Superior temporal gyrus (tissue), 1 donor: Measurements from ENCODE around the gene ZBTB8OS.
A peak's percentile ranks its signal among the peaks of the same experiment; 100 is the strongest.
"Not testable (repeated sequence)": the region's sequence is repeated elsewhere in the genome, so short reads cannot be mapped to it uniquely, and the experiment has no call there.

ENCODE experiments used
- DNase-seq: peaks from one replicate; pipeline ENCODE4 v3.0.0-alpha.2; 2016; ENCODE audit errors: extremely low spot score

ZBTB8OS gene

GRCh38 chr1:32650752-32651460, 556 bp upstream of the ZBTB8OS start, which contains the start of gene RBBP4:
Gene RBBP4, plus strand, starts transcription at chr1:32651208. Its CDS starts 99 bp downstream, at chr1:32651307.
- DNase-seq: peak; percentile 96

DNA sequence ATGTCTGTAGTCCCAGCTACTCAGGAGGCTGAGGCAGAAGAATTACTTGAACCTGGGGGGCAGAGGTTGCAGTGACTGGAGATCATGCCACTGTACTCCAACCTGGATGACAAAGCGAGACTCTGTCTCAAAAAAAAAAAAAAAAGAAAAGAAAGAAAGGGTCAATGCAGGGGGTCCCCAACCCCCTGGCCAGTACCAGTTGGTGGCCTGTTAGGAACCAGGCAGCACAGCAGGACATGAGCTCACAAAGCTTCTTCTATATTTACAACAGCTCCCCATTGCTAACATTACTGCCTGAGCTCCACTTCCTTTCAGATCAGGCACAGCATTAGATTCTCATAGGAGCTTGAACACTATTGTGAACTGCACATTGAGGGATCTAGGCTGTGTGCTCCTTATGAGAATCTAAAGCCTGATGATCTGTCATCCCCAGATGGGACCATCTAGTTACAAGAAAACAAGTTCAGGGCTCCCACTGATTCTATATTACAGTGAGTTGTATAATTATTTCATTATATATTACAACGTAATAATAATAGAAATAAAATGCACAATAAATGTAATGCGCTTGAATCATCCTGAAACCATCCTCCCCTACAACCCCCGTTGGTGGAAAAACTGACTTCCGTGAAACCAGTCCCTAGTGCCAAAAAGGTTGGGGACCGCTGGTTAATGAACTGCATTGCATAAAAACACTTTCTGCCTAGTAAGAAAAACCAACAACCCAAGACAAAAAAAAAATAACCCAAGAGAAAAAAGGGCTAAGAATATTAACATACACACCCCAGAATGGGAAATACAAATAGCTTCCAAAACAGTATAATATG, 2.8 kb downstream of the ZBTB8OS start:
- DNase-seq: no peak

DNA sequence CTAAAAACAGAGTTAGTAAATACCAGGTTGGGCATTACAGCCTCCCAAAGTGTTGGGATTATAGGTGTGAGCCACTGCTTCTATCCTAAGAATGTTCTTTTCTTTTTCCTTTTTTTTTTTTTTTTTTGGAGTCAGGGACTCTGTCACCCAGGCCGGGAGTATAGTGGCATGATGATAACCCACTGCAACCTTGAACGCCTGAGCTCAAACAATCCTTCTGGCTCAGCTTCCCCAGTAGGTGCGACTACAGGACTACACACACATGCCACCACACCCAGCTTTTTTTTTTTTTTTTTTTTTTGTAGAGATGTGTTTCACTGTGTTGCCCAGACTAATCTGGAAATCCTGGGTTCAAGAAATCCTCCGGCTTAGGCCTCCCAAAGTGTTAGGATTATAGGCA, 5.9 kb downstream of the ZBTB8OS start:
- no peak for DNase-seq

- DNase-seq: not testable (repeated sequence)
Measured at GRCh38 chr1:32642292-32642827, 8.0 kb downstream of the ZBTB8OS start.

GRCh38 chr1:32639489-32640075, 10.8 kb downstream of the ZBTB8OS start:
- no peak for DNase-seq

DNA sequence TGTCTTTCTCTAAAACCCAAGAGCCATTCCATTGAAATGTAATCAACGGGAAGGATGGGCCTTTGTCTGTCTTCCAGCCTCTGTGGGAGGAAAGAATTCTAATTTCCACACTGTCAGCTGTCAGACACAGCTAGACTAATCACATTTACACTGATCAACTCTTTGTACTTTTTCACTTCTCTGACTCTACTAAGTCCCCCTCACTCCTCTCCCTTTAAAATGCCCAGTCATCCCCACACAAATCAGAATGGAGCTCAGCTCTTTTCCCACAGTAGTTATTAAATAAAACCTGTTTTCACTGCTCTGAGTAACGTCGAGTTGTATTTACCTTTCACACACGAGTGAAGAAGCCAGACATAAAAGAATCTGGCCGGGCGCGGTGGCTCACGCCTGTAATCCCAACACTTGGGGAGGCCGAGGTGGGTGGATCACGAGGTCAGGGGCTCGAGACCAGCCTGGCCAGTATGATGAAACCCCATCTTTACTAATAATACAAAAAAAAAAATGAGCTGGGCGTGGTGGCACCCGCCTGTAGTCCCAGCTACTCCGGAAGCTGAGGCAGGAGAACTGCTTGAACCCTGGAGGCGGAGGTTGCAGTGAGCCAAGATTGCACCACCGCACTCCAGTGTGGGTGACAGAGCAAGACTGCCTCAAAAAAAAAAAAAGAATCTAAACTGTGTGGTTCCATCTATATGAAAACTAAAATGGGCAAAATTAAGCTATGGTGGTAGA, 13.3 kb downstream of the ZBTB8OS start:
- DNase-seq: no peak

GRCh38 chr1:32635508-32636277, 14.7 kb downstream of the ZBTB8OS start:
- DNase-seq: no peak

DNA sequence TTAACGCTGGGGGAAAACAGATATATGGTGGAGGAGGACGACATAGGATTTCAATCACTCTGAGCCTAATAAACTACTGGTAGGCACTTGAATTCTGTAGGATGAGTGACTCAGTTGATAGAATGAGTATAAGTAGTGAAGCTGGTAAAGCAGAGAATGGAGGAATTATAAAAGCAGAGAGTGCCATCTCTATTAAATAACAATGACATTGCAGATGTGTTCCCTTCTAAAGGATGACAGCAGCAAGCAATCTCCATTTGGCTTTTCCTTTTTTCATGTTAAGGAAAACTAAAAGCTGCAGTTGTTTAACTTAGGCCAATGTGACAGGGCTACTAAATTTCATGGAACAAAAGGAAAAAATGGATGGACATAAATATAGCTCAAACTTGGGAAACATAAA, 17.5 kb downstream of the ZBTB8OS start:
- DNase-seq: no peak

DNA sequence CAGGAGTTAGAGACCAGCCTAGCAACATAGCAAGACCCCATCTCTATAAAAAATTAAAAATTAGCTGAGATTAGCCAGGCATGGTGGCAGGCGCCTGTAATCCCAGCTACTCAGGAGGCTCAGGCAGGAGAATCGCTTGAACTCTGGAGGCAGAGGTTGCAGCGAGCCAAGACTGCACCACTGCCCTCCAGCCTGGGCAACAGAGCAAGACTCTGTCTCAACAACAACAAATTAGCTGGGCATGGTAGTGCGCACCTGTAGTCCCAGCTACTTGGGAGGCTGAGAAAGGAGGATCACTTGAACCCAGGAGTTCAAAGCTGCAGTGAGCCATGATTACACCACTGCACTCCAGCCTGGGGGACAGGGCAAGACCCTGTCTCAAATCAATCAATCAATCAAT, 20.2 kb downstream of the ZBTB8OS start:
- DNase-seq: not testable (repeated sequence)

GRCh38 chr1:32627596-32628162, 22.7 kb downstream of the ZBTB8OS start:
- no peak for DNase-seq

DNA sequence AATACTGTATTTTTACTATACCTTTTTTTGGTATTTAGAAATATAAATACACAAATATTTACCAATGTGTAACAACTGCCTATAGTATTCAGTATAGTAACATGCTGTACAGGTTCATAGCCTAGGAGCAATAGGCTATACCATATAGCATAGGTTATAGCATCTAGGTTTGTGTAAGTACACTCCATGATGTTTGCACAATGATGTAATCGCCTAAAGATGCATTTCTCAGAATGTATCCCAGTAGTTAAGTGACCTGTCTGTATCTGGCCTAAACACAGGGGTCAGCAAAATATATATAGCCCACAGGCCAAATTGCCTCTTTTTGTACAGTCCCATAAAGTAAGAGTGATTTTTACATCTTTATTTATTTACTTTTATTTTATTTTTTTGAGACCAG, 24.2 kb downstream of the ZBTB8OS start:
- no peak for DNase-seq

DNA sequence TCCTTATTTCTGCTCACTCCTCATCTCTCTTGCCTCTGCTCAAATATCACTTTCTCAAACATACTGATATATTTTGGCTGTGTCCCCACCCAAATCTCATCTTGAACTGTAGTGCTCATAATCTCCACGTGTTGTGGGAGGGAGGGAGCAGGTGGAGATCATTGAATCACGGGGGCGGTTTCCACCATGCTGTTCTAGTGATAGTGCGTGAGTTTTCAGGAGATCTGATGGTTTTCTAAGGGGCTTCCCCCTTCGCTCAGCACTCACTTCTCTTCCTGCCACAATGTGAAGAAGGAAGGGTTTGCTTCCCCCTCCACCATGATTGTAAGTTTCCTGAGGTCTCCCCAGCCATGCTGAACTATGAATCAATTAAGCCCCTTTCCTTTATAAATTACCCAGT, 26.6 kb downstream of the ZBTB8OS start:
- no peak for DNase-seq

DNA sequence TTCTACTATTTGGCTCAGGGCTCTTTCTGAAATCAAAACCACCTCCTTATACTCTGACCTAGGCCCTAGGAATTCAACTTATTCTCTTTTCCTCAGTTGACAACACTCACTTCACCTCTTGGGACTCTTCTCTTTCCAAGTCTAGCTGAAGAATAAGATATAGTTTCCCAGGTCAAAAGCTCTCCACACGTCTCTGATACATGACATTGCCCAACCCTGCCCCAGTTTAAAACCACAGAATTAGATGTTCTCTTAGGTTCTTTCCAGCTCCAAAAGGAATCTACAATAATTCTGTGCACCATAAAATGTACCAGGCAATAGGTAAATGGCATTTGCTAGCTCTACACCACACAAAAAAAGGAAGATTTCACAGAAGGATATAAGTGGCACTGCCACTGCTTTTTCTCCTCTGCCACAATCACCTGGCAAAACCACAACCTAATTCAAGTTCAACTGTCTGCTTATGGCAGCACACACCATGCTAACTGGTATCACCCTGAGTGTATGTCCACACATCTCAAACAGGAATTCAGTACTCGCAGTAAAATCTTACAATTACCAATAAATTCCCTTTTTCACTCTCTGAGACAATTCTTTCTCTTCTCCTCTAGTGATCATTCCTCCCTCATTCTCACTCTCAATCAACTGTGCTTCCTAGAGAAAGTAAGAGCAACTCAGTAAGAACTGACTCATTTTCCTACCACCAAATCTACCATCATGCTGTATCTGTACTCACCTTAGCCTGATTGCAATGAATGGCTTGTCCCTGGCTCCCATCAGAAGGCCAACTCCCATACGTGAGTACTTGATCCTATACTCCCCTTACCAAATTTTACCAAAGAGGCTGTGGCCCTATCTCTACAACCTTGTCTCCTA, 27.3 kb downstream of the ZBTB8OS start:
- no peak for DNase-seq

GRCh38 chr1:32622205-32622604, 28.1 kb downstream of the ZBTB8OS start:
- no peak for DNase-seq

GRCh38 chr1:32619701-32620485, 30.5 kb downstream of the ZBTB8OS start:
- DNase-seq: peak; percentile 66

- DNase-seq: no peak
Measured at GRCh38 chr1:32618673-32619221, 31.6 kb downstream of the ZBTB8OS start.

- DNase-seq: no peak
Measured at GRCh38 chr1:32613472-32613871, 36.9 kb downstream of the ZBTB8OS start.

- DNase-seq: peak; percentile 90
Measured at GRCh38 chr1:32612189-32612881, 38.0 kb downstream of the ZBTB8OS start.
